Pancreas (tissue), 10 donors: Measurements from ENCODE around the gene THOC6. TPM values are rescaled to one million over a fixed set of nuclear protein-coding genes. Genes with fewer than 3 reads are reported as not detected.
"Not testable (repeated sequence)": the region's sequence is repeated elsewhere in the genome, so short reads cannot be mapped to it uniquely, and the experiment has no call there.

ENCODE experiments used
- ATAC-seq, 4 donors: fragments of 200-7000 bp; cut with Tn5 transposase; one replicate each; pipeline versions ENCODE4 v1.8.0 to v1.9.1; 2020; ENCODE audit warnings: mild to moderate bottlenecking in 4 of 4, moderate library complexity in 4 of 4
- DNase-seq, 6 donors: peaks; one replicate each; pipeline ENCODE4 v3.0.0-alpha.2; 2020
- FAIRE-seq: peaks from 2 replicates; lab custom pipeline; 2012; peaks lifted over from hg19 to GRCh38; lab: Jason Lieb, UNC
- H3K27ac ChIP-seq, 4 donors: fragments of 200-600 bp; sonication (generic); 1 replicate in 3 of 4; 2 replicates in 1 of 4; pipeline versions ENCODE4 v1.5.0 to v1.8.0; 2020
- H3K27me3 ChIP-seq, 4 donors: fragments of 200-600 bp; one replicate each; pipeline ENCODE4 v1.8.0; 2021
- H3K36me3 ChIP-seq, 3 donors: fragments of 200-600 bp; sonication (generic) in 1 of 3; one replicate each; pipeline versions ENCODE4 v1.5.0 to v1.8.0; 2020 to 2021
- H3K4me1 ChIP-seq, 3 donors: fragments of 200-600 bp; one replicate each; pipeline ENCODE4 v1.8.0; 2021
- H3K4me3 ChIP-seq, 4 donors: fragments of 200-600 bp; sonication (generic) in 2 of 4; one replicate each; pipeline versions ENCODE4 v1.5.0 to v1.8.0; 2020 to 2021
- H3K9me3 ChIP-seq, 4 donors: fragments of 200-600 bp; one replicate each; pipeline ENCODE4 v1.8.0; 2021
- WGBS, 2 donors: extraction: QIAGEN DNeasy Blood & Tissue Kit; methylation state at CpG; one replicate each; pipeline ENCODE4 v1.1.7; 2013; 5-methylcytosine and 5-hydroxymethylcytosine counted together
- intact Hi-C, 3 donors: fragments of 100-400 bp; cut with DNase I; formaldehyde crosslinking; loops; one replicate each; pipeline versions ENCODE4 v1.11.1 to v1.14.2; 2022
- polyA plus RNA-seq, 2 donors: library from polyadenylated mRNA; stranded (reverse); fragments of 200-250 nt; gene quantifications; one replicate each; pipeline ENCODE4 v1.2.3, GENCODE V29; 2013
- total RNA-seq, 6 donors: library from RNA; stranded (reverse); fragmentation: NEBNext Ultra II Directional in 4 of 6; extraction: Animal tissue kit (Norgen Biotek cat#: 25700) in 4 of 6; gene quantifications; one replicate each; pipeline versions ENCODE4 v1.2.1 to v1.2.4, GENCODE V29; 2021 to 2023
- TF ChIP-seq, protein P1 (sequence below), 4 donors: fragments of 200-600 bp; sonication (generic) in 3 of 4; IDR thresholded peaks; one replicate each; pipeline versions ENCODE4 v1.5.0 to v1.8.0; 2021; ENCODE audit warnings: antibody characterized with exemption in 4 of 4
- donor health status: healthy with polysubstance abuse.
- donor health status: DM: no; HTN: no; CAD: no; lungs with moderate emphysema.
- donor health status: DM: no; HTN: no; CAD: no.
- donor health status: control.
- donor health status: control.
- donor health status: Bipolar disorder and iron deficiency.
- donor health status: DM: yes; HTN: yes; CAD: no.
- donor health status: DM: no; HTN: no; CAD: no.
- donor health status: DM: no; HTN: no; CAD: no.
- donor health status: DM: yes; HTN: yes; CAD: no.

The THOC6 gene
- total and polyA plus RNA-seq, 8 donors = 6.2 to 38.2 (median 8.5) TPM

DNA sequence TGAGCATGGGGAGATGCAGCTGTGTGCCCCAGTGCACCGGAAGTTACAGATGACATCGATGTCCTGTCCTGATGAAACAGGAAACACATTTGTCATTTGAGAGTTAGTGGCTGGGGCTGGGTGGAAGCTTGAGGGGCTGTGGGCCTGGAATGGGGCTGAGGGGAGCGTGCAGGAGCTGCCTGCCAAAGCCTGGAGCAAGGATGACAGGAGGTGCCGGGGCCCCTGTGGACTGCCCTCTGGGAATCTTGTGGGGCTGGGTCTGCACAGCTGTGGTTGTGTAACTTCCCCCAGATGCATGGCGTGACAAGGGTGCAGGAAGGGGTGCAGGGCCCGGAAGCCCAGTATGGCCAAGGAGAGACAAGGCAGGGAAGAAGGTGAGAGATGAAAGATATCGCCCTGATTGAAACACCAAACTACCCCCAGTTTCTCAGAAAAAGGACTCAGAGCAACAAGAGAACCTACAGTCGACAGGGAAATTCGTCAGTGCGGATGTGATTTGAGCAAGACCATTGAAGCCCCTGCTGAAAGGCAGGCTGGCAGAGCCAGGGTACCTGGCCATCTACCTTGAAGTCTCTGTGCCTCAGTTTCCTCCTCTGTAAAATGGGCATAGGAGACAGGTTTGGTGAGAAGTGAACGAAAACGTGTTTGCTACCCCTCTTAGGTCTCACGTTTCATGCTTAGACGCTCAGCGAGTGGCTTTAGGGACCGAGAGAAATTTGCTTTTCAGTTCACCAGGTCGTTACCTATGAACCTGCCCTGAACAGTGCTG lies 31.3 kb downstream of the THOC6 start:
- no peaks in the 10 kb centered on the region for H3K27me3 ChIP-seq
- no peaks in the 10 kb centered on the region for H3K9me3 ChIP-seq
- 84 to 85% methylated on average over 17 of the region's 17 CpGs for WGBS, 2 donors
- ATAC-seq (no peak), FAIRE-seq (no peak), DNase-seq (peak in 1 of 6 donors; percentile 62)
- intact Hi-C loops = no loop called here
- peaks cover 0 to 7% (median 6%) of the 10 kb centered on the region in 3 donors for H3K4me1 ChIP-seq
- TF ChIP-seq, protein P1, sequence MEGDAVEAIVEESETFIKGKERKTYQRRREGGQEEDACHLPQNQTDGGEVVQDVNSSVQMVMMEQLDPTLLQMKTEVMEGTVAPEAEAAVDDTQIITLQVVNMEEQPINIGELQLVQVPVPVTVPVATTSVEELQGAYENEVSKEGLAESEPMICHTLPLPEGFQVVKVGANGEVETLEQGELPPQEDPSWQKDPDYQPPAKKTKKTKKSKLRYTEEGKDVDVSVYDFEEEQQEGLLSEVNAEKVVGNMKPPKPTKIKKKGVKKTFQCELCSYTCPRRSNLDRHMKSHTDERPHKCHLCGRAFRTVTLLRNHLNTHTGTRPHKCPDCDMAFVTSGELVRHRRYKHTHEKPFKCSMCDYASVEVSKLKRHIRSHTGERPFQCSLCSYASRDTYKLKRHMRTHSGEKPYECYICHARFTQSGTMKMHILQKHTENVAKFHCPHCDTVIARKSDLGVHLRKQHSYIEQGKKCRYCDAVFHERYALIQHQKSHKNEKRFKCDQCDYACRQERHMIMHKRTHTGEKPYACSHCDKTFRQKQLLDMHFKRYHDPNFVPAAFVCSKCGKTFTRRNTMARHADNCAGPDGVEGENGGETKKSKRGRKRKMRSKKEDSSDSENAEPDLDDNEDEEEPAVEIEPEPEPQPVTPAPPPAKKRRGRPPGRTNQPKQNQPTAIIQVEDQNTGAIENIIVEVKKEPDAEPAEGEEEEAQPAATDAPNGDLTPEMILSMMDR (IDR thresholded peaks at IDR 0.05) = no peak
- no peak overlapping the region for H3K4me3 ChIP-seq
- H3K36me3 ChIP-seq = no peaks in the 10 kb centered on the region
- no peak overlapping the region for H3K27ac ChIP-seq

DNA sequence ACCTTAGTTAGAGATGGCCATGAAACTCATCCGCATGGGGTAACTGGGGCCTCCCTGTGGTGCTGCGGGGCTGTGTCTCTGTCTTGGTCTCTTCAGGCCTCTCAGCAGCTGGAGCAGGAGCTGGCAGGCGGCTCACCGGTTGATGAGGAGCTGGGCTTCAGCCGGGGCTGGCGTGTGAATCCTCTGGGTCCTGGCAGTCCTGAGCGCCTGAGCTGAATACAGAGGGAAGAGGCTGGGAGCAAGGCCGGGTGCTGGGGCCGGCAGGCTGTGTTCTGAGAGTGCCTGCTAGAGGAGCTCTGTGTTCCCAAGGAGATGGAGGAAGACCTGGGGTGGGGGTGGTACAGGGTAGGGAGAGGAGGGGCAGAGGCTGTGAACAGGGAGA lies 31.9 kb downstream of the THOC6 start:
- ATAC-seq, H3K9me3 ChIP-seq, FAIRE-seq, H3K4me1 ChIP-seq, H3K4me3 ChIP-seq, H3K36me3 ChIP-seq, H3K27me3 ChIP-seq, intact Hi-C loops, H3K27ac ChIP-seq: not testable (repeated sequence)
- DNase-seq = peak in 1 of 6 donors; percentile 62
- 77 to 83% methylated on average over 8 to 9 of the region's 9 CpGs for WGBS, 2 donors

DNA sequence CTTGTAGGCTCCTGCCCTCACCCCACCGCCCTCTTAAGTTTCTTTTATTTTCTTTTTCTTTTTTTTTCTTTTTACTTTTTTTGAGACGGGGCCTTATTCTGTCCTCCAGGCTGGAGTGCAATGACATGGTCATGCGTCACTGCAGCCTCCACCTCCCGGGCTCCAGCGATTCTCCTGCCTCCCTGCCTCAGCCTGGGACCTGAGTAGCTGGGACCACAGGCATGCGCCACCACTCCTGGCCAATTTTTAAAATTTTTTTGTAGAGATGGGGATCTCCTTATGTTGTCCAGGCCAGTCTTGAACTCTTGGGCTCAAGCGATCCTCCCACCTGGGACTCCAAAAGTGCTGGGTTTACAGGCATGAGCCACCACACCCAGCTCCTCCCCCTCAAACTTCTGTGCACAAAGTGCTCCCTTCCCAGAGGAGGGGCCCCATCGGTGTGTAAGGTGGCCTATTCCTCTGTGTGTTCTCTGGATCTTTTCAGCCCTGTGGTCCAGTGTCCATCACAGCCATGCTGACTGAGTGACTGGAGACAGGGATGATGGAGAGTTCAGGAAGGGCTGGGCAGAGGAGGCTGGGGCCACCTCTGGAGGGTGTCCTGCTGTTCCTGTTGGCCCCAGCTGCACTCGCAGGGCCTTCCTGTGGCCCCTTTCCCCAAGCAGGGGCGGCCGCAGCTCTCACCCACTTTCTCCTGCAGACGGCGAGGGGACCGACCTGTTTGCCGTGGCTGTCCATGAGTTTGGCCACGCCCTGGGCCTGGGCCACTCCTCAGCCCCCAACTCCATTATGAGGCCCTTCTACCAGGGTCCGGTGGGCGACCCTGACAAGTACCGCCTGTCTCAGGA lies 32.7 kb downstream of the THOC6 start:
- no peak for FAIRE-seq
- peak in 2 of 6 donors; percentile 8 to 62 for DNase-seq
- TF ChIP-seq, protein P1 (IDR thresholded peaks at IDR 0.05) = no peak
- WGBS, 2 donors = 86 to 93% methylated on average over 19 of the region's 19 CpGs
- H3K4me1 ChIP-seq = peaks cover 0 to 8% (median 6%) of the 10 kb centered on the region in 3 donors
- no peaks in the 10 kb centered on the region for H3K27me3 ChIP-seq
- H3K4me3 ChIP-seq = no peak overlapping the region
- H3K9me3 ChIP-seq = no peaks in the 10 kb centered on the region
- no peak for ATAC-seq
- no peaks in the 10 kb centered on the region for H3K36me3 ChIP-seq
- intact Hi-C loops = no loop called here
- no peak overlapping the region for H3K27ac ChIP-seq

DNA sequence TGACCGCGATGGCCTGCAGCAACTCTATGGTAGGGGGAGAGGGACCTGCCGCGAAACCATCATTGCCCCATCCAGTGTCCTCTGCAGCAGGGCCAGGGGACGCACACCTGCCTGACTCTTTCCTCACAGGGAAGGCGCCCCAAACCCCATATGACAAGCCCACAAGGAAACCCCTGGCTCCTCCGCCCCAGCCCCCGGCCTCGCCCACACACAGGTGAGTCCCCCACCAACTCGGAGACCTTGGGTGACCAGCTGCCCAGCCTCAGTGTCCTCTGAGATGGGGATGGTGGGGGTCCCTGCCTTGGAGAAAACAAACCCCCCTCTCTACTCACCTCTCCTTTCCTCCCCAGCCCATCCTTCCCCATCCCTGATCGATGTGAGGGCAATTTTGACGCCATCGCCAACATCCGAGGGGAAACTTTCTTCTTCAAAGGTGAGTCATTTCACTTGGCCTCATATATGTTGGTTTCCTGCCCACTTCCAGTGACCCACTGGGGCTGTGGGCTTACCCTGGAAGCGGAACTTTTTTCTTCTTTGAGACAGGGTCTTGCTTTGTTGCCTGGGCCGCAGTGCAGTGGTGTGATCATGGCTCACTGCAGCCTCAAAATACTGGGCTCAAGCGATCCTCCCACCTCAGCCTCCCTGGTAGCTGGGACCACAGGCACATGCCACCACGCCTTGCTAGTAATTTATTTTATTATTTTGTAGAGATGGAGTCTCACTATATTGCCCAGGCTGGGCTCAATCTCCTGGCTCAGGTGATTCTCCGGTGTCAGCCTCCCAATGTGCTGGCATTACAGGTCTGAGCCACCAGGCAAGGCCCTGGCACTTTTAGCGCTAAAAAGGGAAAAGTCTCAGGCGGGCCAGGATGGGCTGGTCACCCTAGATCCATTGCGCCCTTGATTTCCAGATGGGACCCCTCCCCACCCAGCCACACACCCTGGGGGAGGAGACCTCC lies 33.6 kb downstream of the THOC6 start:
- H3K36me3 ChIP-seq = no peaks in the 10 kb centered on the region
- FAIRE-seq (no peak), DNase-seq (peak in 1 of 6 donors; percentile 21), ATAC-seq (no peak)
- intact Hi-C loops = no loop called here
- TF ChIP-seq, protein P1 (IDR thresholded peaks at IDR 0.05) = no peak
- WGBS, 2 donors = 89 to 93% methylated on average over 22 of the region's 22 CpGs
- H3K27me3 ChIP-seq = no peaks in the 10 kb centered on the region
- H3K27ac ChIP-seq = no peak overlapping the region
- peak overlapping the region in 2 of 4 donors; percentile 80 to 96 for H3K4me3 ChIP-seq
- H3K4me1 ChIP-seq = peaks cover 0 to 8% (median 6%) of the 10 kb centered on the region in 3 donors
- no peaks in the 10 kb centered on the region for H3K9me3 ChIP-seq
